Endothelial cell of umbilical vein (primary cell): ENCODE data around the gene ENTREP1. TPM values are rescaled to one million over a fixed set of nuclear protein-coding genes. Genes with fewer than 3 reads are reported as not detected.

Experiments used
- BruUV-seq: library from RNA; stranded (reverse); fragments of 400-500 nt; replicated peaks from 2 replicates; lab custom pipeline; 2021; lab: Mats Ljungman, UMichigan
- CTCF ChIA-PET: fragments of 300-600, 350-600 bp; sonication (Branson Sonifier 250); formaldehyde crosslinking; loops from one replicate; lab custom pipeline; 2021; ENCODE audit warnings: antibody characterized with exemption, inconsistent platforms; lab: Charles Lee
- POLR2A ChIA-PET: fragments of 300-600, 350-600 bp; sonication (Branson Sonifier 250); formaldehyde crosslinking; loops from one replicate; lab custom pipeline; 2021; ENCODE audit warnings: antibody characterized with exemption, inconsistent platforms; lab: Charles Lee
- DNase-seq: peaks from one replicate; pipeline ENCODE4 v3.0.0-alpha.2; 2011; ENCODE audit warnings: low read depth, low spot score
- FAIRE-seq: peaks from 2 replicates; lab custom pipeline; 2011; peaks lifted over from hg19 to GRCh38; lab: Jason Lieb, UNC
- H2AFZ ChIP-seq: 2 replicates; pipeline ENCODE4 v1.6.0; 2012; ENCODE audit warnings: low read depth, low read length, control low read depth, inconsistent platforms
- H3K27ac ChIP-seq: 2 replicates; pipeline ENCODE4 v1.5.1; 2011; ENCODE audit warnings: low read depth, mild to moderate bottlenecking, control low read depth, low read length, moderate library complexity; ENCODE audit not compliant: insufficient read depth
- H3K27me3 ChIP-seq, 2 experiments: 2 replicates each; pipeline versions ENCODE4 v1.6.0 to v1.6.1; 2011; ENCODE audit warnings: low read length in 2 of 2, mixed read lengths in 1 of 2; ENCODE audit not compliant: control insufficient read depth in 2 of 2, insufficient read depth in 2 of 2
- H3K36me3 ChIP-seq, 2 experiments: 2 replicates in 1 of 2; 3 replicates in 1 of 2; pipeline ENCODE4 v1.5.1; 2011; ENCODE audit warnings: low read length in 2 of 2, mild to moderate bottlenecking in 1 of 2, moderate library complexity in 1 of 2; ENCODE audit not compliant: control insufficient read depth in 2 of 2, insufficient read depth in 2 of 2; ENCODE audit errors: extremely low read depth in 1 of 2
- H3K4me1 ChIP-seq: 3 replicates; pipeline ENCODE4 v1.5.1; 2011; ENCODE audit warnings: mild to moderate bottlenecking, low read length; ENCODE audit not compliant: control insufficient read depth, insufficient read depth; ENCODE audit errors: extremely low read depth
- H3K4me2 ChIP-seq: 2 replicates; pipeline ENCODE4 v1.6.1; 2011; ENCODE audit warnings: low read length, control low read depth, mixed read lengths; ENCODE audit not compliant: insufficient read depth
- H3K4me3 ChIP-seq, 3 experiments: fragments of 200-600 bp in 1 of 3; sonication (generic), shearing (Covaris generic) in 1 of 3; replicated peaks in 1 of 3; 2 replicates each; pipeline ENCODE4 v1.5.1; 2011 to 2016; ENCODE audit warnings: control low read depth in 3 of 3, low read length in 3 of 3, mild to moderate bottlenecking in 2 of 3, inconsistent platforms in 1 of 3, low read depth in 1 of 3, moderate library complexity in 1 of 3; ENCODE audit not compliant: insufficient read depth in 1 of 3
- H3K79me2 ChIP-seq: 2 replicates; pipeline ENCODE4 v1.6.0; 2012; ENCODE audit warnings: low read length, inconsistent platforms; ENCODE audit not compliant: control insufficient read depth, insufficient read depth
- H3K9ac ChIP-seq: replicated peaks from 2 replicates; pipeline ENCODE3; 2011; ENCODE audit warnings: low read length, control low read depth; ENCODE audit not compliant: insufficient read depth; ENCODE audit errors: extremely low read depth
- H3K9me1 ChIP-seq: replicated peaks from 3 replicates; pipeline ENCODE4 v1.6.0; 2011; ENCODE audit warnings: mild to moderate bottlenecking, low read length; ENCODE audit not compliant: control insufficient read depth, insufficient read depth; ENCODE audit errors: extremely low read depth
- H3K9me3 ChIP-seq: replicated peaks from 2 replicates; pipeline ENCODE4 v1.5.1; 2012; ENCODE audit warnings: low read length, inconsistent platforms; ENCODE audit not compliant: control insufficient read depth, insufficient read depth
- H4K20me1 ChIP-seq: replicated peaks from 2 replicates; pipeline ENCODE3; 2011; ENCODE audit warnings: mild to moderate bottlenecking, low read length; ENCODE audit not compliant: control insufficient read depth, insufficient read depth; ENCODE audit errors: extremely low read depth
- EZH2 ChIP-seq: IDR thresholded peaks from 2 replicates; pipeline ENCODE4 v1.6.1; 2012; ENCODE audit warnings: borderline replicate concordance, low read depth, mild to moderate bottlenecking, moderate library complexity, low read length, inconsistent platforms; ENCODE audit not compliant: severe bottlenecking
- FOS ChIP-seq: IDR thresholded peaks from 2 replicates; pipeline ENCODE4 v1.6.1; 2011; ENCODE audit warnings: mild to moderate bottlenecking, low read length, moderate library complexity, borderline replicate concordance; ENCODE audit not compliant: insufficient read depth
- GATA2 ChIP-seq: IDR thresholded peaks from 2 replicates; pipeline ENCODE4 v1.7.0; 2011; ENCODE audit warnings: low read depth, mild to moderate bottlenecking, moderate library complexity, mixed read lengths, low read length; ENCODE audit not compliant: insufficient read length, insufficient read depth
- JUN ChIP-seq: IDR thresholded peaks from 2 replicates; pipeline ENCODE4 v1.6.1; 2011; ENCODE audit warnings: borderline replicate concordance, low read depth; ENCODE audit not compliant: insufficient read length, insufficient read depth
- MAX ChIP-seq: IDR thresholded peaks from 2 replicates; pipeline ENCODE4 v1.6.1; 2011; ENCODE audit not compliant: insufficient read depth, insufficient read length
- MYC ChIP-seq: IDR thresholded peaks from one replicate; pipeline ENCODE4 v1.6.1; 2011; ENCODE audit warnings: mild to moderate bottlenecking, low read depth, low read length
- POLR2A ChIP-seq: IDR thresholded peaks from 2 replicates; pipeline ENCODE4 v1.6.1; 2012; ENCODE audit warnings: low read depth, mild to moderate bottlenecking, control low read depth, low read length
- POLR2AphosphoS5 ChIP-seq: IDR thresholded peaks from 2 replicates; pipeline ENCODE4 v1.6.1; 2012; ENCODE audit warnings: low read depth, mild to moderate bottlenecking, control low read depth, low read length, moderate library complexity; ENCODE audit not compliant: insufficient read depth
- dilution Hi-C: fragments of 300-500 bp; cut with MboI; formaldehyde crosslinking; loops from one replicate; pipeline ENCODE4 v1.15.0; 2019; ENCODE audit warnings: low sequenced_read_pairs; ENCODE audit not compliant: extremely low pct_ligation_motif_present
- intact Hi-C: fragments of 100-400 bp; cut with micrococcal nuclease; formaldehyde crosslinking; loops from one replicate; pipeline ENCODE4 v1.10.0; 2022
- polyA plus RNA-seq, 4 experiments: library from polyadenylated mRNA; depleted of rRNA in 3 of 4; stranded (reverse) in 3 of 4; unstranded in 1 of 4; fragments of >200 nt; gene quantifications; 2 replicates each; pipeline versions ENCODE4 v1.2.1 to v1.2.3, GENCODE V29; 2011 to 2012; ENCODE audit warnings: missing spikeins in 1 of 4
- total RNA-seq: library from RNA; stranded (reverse); gene quantifications from 2 replicates; pipeline ENCODE4 v1.2.3, GENCODE V29; 2021
- TF ChIP-seq, protein P1 (sequence below), 2 donors: IDR thresholded peaks; 1 replicate in 1 of 2; 2 replicates in 1 of 2; pipeline ENCODE4 v1.5.1; 2011; ENCODE audit warnings: low read length in 2 of 2, mild to moderate bottlenecking in 2 of 2, moderate library complexity in 2 of 2, control low read depth in 1 of 2, inconsistent platforms in 1 of 2, low read depth in 1 of 2; ENCODE audit not compliant: insufficient read depth in 1 of 2; ENCODE audit errors: extremely low read depth in 1 of 2

ENTREP1 gene
- total and polyA plus RNA-seq, 2 donors (not counting 3 experiments of a cell fraction or from before 2014, with no cell fraction given) = 7.1 to 13.5 TPM

DNA sequence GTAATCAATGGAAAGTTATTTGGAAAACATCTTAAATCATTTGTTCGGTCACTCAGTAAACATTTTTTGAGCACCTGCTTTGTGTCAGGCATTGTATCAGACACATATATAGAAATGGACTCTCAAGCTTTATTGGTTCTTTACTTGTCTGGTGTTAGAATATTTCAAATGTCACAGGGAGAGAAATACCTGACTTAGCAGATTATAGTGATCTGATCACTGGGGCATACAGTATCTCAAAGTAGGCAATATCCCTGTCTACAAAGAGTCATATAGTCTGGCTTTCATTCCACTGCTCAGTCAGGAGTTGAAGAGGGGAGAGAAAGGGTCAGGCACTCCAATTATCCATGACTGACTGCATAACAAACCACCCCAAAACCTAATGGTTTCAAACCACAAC lies 30.2 kb downstream of the ENTREP1 start:
- no peak overlapping the region for H3K4me2 ChIP-seq
- no peaks in the 10 kb centered on the region for H3K4me1 ChIP-seq
- ChIA-PET CTCF (no interaction called here), POLR2A (no interaction called here)
- dilution Hi-C loops = no loop called here
- DNase-seq (no peak), FAIRE-seq (no peak)
- H3K9ac ChIP-seq = no peak overlapping the region
- H3K79me2 ChIP-seq = no peaks in the 10 kb centered on the region
- intact Hi-C loops = no loop called here
- no peaks in the 10 kb centered on the region for H4K20me1 ChIP-seq
- TF ChIP-seq POLR2A (no peak), JUN (no peak), GATA2 (no peak), MYC (no peak), FOS (no peak), MAX (no peak), POLR2AphosphoS5 (no peak), EZH2 (no peak)
- TF ChIP-seq, protein P1, sequence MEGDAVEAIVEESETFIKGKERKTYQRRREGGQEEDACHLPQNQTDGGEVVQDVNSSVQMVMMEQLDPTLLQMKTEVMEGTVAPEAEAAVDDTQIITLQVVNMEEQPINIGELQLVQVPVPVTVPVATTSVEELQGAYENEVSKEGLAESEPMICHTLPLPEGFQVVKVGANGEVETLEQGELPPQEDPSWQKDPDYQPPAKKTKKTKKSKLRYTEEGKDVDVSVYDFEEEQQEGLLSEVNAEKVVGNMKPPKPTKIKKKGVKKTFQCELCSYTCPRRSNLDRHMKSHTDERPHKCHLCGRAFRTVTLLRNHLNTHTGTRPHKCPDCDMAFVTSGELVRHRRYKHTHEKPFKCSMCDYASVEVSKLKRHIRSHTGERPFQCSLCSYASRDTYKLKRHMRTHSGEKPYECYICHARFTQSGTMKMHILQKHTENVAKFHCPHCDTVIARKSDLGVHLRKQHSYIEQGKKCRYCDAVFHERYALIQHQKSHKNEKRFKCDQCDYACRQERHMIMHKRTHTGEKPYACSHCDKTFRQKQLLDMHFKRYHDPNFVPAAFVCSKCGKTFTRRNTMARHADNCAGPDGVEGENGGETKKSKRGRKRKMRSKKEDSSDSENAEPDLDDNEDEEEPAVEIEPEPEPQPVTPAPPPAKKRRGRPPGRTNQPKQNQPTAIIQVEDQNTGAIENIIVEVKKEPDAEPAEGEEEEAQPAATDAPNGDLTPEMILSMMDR (IDR thresholded peaks at IDR 0.05; ENCODE audit: extremely low read depth in 1 of 2, insufficient read depth in 1 of 2, low read depth in 1 of 2, low read length in 2 of 2) = no peak
- H3K27me3 ChIP-seq = no peaks in the 10 kb centered on the region
- no peaks in the 10 kb centered on the region for H3K9me1 ChIP-seq
- BruUV-seq = no TSS peak
- H3K27ac ChIP-seq = no peak overlapping the region
- no peaks in the 10 kb centered on the region for H3K36me3 ChIP-seq
- no peak overlapping the region for H2AFZ ChIP-seq
- H3K4me3 ChIP-seq = no peak overlapping the region
- H3K9me3 ChIP-seq = no peaks in the 10 kb centered on the region
